B cell (primary cell): ENCODE measurements around the gene NME5. TPM values are rescaled to one million over a fixed set of nuclear protein-coding genes. Genes with fewer than 3 reads are reported as not detected.

Experiments used
- ATAC-seq: fragments of 200-7000 bp; cut with Tn5 transposase; one replicate; pipeline ENCODE4 v1.10.0; 2021; ENCODE audit warnings: low read depth, mild to moderate bottlenecking, moderate number of reproducible peaks, moderate library complexity
- CTCF ChIA-PET: fragments of 350-600 bp; sonication (Branson Sonifier 250); formaldehyde crosslinking; loops from one replicate; lab custom pipeline; 2021; ENCODE audit warnings: antibody characterized with exemption, inconsistent platforms; lab: Charles Lee
- POLR2A ChIA-PET: fragments of 350-600 bp; sonication (Branson Sonifier 250); formaldehyde crosslinking; loops from one replicate; lab custom pipeline; 2021; ENCODE audit warnings: antibody characterized with exemption; lab: Charles Lee
- DNase-seq: peaks from one replicate; pipeline ENCODE4 v3.0.0; 2013
- H2AFZ ChIP-seq: 2 replicates; pipeline ENCODE4 v1.6.1; 2012; ENCODE audit warnings: mild to moderate bottlenecking, low read depth, low read length; ENCODE audit not compliant: insufficient read depth, poor library complexity, severe bottlenecking
- H3K27ac ChIP-seq, 2 donors: 1 replicate in 1 of 2; 2 replicates in 1 of 2; pipeline ENCODE4 v1.5.1; 2012 to 2013; ENCODE audit warnings: low read length in 2 of 2, mild to moderate bottlenecking in 2 of 2, moderate library complexity in 1 of 2
- H3K27me3 ChIP-seq, 4 experiments: fragments of 200-600 bp in 1 of 4; sonication (generic) in 1 of 4; replicated peaks in 1 of 4; 1 replicate in 2 of 4; 2 replicates in 2 of 4; pipeline versions ENCODE4 v1.6.1 to v1.7.0; 2013 to 2016; ENCODE audit warnings: low read length in 3 of 4, mild to moderate bottlenecking in 2 of 4, mixed read lengths in 1 of 4, moderate library complexity in 1 of 4; ENCODE audit not compliant: insufficient read depth in 4 of 4, control insufficient read depth in 3 of 4; ENCODE audit errors: control extremely low read depth in 1 of 4
- H3K36me3 ChIP-seq, 2 experiments: replicated peaks in 1 of 2; 1 replicate in 1 of 2; 2 replicates in 1 of 2; pipeline versions ENCODE4 v1.6.1 to v1.7.1; 2013; ENCODE audit warnings: low read length in 1 of 2; ENCODE audit not compliant: insufficient read depth in 2 of 2, control insufficient read depth in 1 of 2; ENCODE audit errors: control extremely low read depth in 1 of 2, extremely low read depth in 1 of 2
- H3K4me1 ChIP-seq, 2 donors: fragments of 200-600 bp in 1 of 2; sonication (generic) in 1 of 2; 1 replicate in 1 of 2; 2 replicates in 1 of 2; pipeline versions ENCODE4 v1.5.1 to v1.6.1; 2013 to 2017; ENCODE audit warnings: low read length in 2 of 2; ENCODE audit not compliant: control insufficient read depth in 2 of 2, insufficient read depth in 2 of 2
- H3K4me2 ChIP-seq: replicated peaks from 2 replicates; pipeline ENCODE3; 2012; ENCODE audit warnings: mild to moderate bottlenecking, low read depth, low read length; ENCODE audit not compliant: poor library complexity, severe bottlenecking
- H3K4me3 ChIP-seq, 5 experiments: fragments of 200-600 bp in 1 of 5; sonication (generic) in 1 of 5; 1 replicate in 3 of 5; 2 replicates in 2 of 5; pipeline versions ENCODE4 v1.5.1 to v1.7.0; 2011 to 2016; ENCODE audit warnings: low read length in 4 of 5, mild to moderate bottlenecking in 4 of 5, low read depth in 2 of 5, control low read depth in 1 of 5, moderate library complexity in 1 of 5; ENCODE audit not compliant: insufficient read depth in 1 of 5; ENCODE audit errors: control extremely low read depth in 1 of 5, extremely low read depth in 1 of 5
- H3K79me2 ChIP-seq: fragments of 200-600 bp; sonication (generic); one replicate; pipeline ENCODE4 v1.6.0; 2016; ENCODE audit warnings: low read length; ENCODE audit not compliant: control insufficient read depth, insufficient read depth
- H3K9ac ChIP-seq: fragments of 200-600 bp; sonication (generic); 2 replicates; pipeline ENCODE4 v1.6.1; 2017; ENCODE audit warnings: mild to moderate bottlenecking, low read length, moderate library complexity
- H3K9me3 ChIP-seq, 3 donors: one replicate each; pipeline versions ENCODE4 v1.6.1 to v1.7.1; 2013; ENCODE audit warnings: low read length in 2 of 3; ENCODE audit not compliant: control insufficient read depth in 2 of 3, insufficient read depth in 1 of 3; ENCODE audit errors: control extremely low read depth in 1 of 3
- H4K20me1 ChIP-seq: 2 replicates; pipeline ENCODE4 v1.6.0; 2012; ENCODE audit warnings: mild to moderate bottlenecking, low read length; ENCODE audit not compliant: insufficient read depth, control insufficient read depth, poor library complexity, severe bottlenecking
- H3K27ac Mint-ChIP-seq: one replicate; pipeline ENCODE4 v1.8.0; 2021; ENCODE audit warnings: mixed read lengths
- H3K27me3 Mint-ChIP-seq: one replicate; pipeline ENCODE4 v1.8.0; 2021; ENCODE audit warnings: mixed read lengths
- H3K4me1 Mint-ChIP-seq: one replicate; pipeline ENCODE4 v1.8.0; 2021; ENCODE audit warnings: mixed read lengths
- H3K4me3 Mint-ChIP-seq: one replicate; pipeline ENCODE4 v1.8.0; 2021; ENCODE audit warnings: mixed read lengths
- H3K9me3 Mint-ChIP-seq: one replicate; pipeline ENCODE4 v1.8.0; 2022; ENCODE audit warnings: mixed read lengths; ENCODE audit not compliant: insufficient read depth
- EZH2 ChIP-seq: IDR thresholded peaks from 2 replicates; pipeline ENCODE4 v1.6.1; 2012; ENCODE audit warnings: borderline replicate concordance, low read depth, mild to moderate bottlenecking, moderate library complexity, low read length; ENCODE audit not compliant: insufficient read depth, poor library complexity, severe bottlenecking
- WGBS: methylation state at CpG from one replicate; pipeline ENCODE4 v1.1.5; 2013; ENCODE audit warnings: missing lambda C conversion rate; ENCODE audit not compliant: insufficient coverage; 5-methylcytosine and 5-hydroxymethylcytosine counted together
- intact Hi-C: fragments of 100-400 bp; cut with micrococcal nuclease; formaldehyde crosslinking; loops from one replicate; pipeline ENCODE4 v1.10.0; 2022
- polyA plus RNA-seq: library from polyadenylated mRNA; depleted of rRNA; stranded (reverse); fragments of >200 nt; gene quantifications from 2 replicates; pipeline ENCODE4 v1.2.3, GENCODE V29; 2012
- total RNA-seq, 2 donors: library from RNA; stranded (reverse); fragments of 120-200 nt in 1 of 2; gene quantifications; 1 replicate in 1 of 2; 2 replicates in 1 of 2; pipeline versions ENCODE4 v1.2.3 to v1.2.4, GENCODE V29; 2013 to 2022
- TF ChIP-seq, protein P1 (sequence below): fragments of 200-600 bp; IDR thresholded peaks from one replicate; pipeline ENCODE4 v1.8.0; 2022; ENCODE audit warnings: antibody characterized with exemption, mild to moderate bottlenecking

NME5 gene
- total and polyA plus RNA-seq, 2 donors (not counting 1 experiment from before 2014, with no cell fraction given) = not detected

DNA sequence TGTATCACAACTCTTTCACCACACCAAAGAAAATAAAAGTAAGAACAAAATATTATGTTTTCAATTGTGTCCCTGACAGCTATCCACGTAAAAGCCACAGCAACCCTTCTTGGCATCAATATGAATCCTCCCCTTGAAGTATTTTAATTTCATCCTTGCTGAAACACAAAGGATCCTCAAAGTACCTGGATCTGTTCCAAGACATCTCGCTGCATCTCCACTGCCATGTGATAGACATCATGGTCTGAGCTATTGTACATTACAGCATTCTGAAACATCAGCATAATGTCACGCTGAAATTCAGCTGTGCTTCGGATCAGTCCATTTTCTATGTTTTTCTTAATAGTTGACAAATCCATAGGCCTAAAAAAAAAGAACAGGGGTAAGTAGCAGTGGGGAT is 21.5 kb upstream of the NME5 start:
- no peak overlapping the region for H3K27ac ChIP-seq
- no peaks in the 10 kb centered on the region for H3K9me3 ChIP-seq
- no peak overlapping the region for H3K4me3 ChIP-seq
- TF ChIP-seq EZH2 = no peak
- TF ChIP-seq, protein P1, sequence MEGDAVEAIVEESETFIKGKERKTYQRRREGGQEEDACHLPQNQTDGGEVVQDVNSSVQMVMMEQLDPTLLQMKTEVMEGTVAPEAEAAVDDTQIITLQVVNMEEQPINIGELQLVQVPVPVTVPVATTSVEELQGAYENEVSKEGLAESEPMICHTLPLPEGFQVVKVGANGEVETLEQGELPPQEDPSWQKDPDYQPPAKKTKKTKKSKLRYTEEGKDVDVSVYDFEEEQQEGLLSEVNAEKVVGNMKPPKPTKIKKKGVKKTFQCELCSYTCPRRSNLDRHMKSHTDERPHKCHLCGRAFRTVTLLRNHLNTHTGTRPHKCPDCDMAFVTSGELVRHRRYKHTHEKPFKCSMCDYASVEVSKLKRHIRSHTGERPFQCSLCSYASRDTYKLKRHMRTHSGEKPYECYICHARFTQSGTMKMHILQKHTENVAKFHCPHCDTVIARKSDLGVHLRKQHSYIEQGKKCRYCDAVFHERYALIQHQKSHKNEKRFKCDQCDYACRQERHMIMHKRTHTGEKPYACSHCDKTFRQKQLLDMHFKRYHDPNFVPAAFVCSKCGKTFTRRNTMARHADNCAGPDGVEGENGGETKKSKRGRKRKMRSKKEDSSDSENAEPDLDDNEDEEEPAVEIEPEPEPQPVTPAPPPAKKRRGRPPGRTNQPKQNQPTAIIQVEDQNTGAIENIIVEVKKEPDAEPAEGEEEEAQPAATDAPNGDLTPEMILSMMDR = no peak
- 100% methylated on average over 2 of the region's 4 CpGs for WGBS
- DNase-seq = no peak
- ChIA-PET POLR2A (no interaction called here), CTCF (no interaction called here)
- peaks cover 29 to 91% of the 10 kb centered on the region in 2 experiments for H3K36me3 ChIP-seq
- intact Hi-C loops = no loop called here
- H3K27me3 Mint-ChIP-seq = no peaks in the 10 kb centered on the region
- no peak overlapping the region for H3K4me3 Mint-ChIP-seq
- H3K4me1 ChIP-seq = no peaks in the 10 kb centered on the region
- H3K4me1 Mint-ChIP-seq = no peaks in the 10 kb centered on the region
- H4K20me1 ChIP-seq = no peaks in the 10 kb centered on the region
- H3K79me2 ChIP-seq = no peaks in the 10 kb centered on the region
- no peak for ATAC-seq
- H3K4me2 ChIP-seq = no peak overlapping the region
- H3K9ac ChIP-seq = no peak overlapping the region
- no peaks in the 10 kb centered on the region for H3K9me3 Mint-ChIP-seq
- H3K27ac Mint-ChIP-seq = no peak overlapping the region
- no peaks in the 10 kb centered on the region for H3K27me3 ChIP-seq
- H2AFZ ChIP-seq = no peak overlapping the region

DNA sequence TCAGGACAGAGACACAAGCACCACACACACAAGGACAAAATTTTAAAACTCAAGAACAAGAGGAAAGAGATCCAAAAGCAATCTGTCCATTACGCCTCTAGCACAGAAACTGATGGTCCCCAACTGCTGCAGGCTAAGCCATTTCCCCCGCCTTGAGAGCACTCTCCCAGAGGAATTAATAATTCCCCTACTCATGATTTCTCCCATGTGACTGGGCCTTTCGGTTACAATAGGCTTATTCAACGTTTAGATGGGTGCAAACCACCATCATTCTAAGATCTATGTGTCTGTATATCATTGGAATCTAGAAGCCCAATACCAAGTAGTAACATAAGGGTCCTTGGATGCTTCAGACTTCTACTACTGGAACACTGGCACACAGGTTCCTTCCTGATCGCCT is 20.4 kb upstream of the NME5 start:
- Histone ChIP-seq H3K27ac (no peak overlapping the region), H3K4me2 (no peak overlapping the region), H4K20me1 (no peaks in the 10 kb centered on the region), H3K4me1 (no peaks in the 10 kb centered on the region), H3K4me3 (no peak overlapping the region), H3K79me2 (no peaks in the 10 kb centered on the region), H3K9me3 (no peaks in the 10 kb centered on the region), H3K9ac (no peak overlapping the region), H3K36me3 (peaks cover 29 to 81% of the 10 kb centered on the region in 2 experiments), H2AFZ (no peak overlapping the region), H3K27me3 (no peaks in the 10 kb centered on the region)
- intact Hi-C loops = no loop called here
- Mint-ChIP-seq H3K4me3 (no peak overlapping the region), H3K27ac (peak overlapping the region; percentile 26), H3K27me3 (no peaks in the 10 kb centered on the region), H3K4me1 (no peaks in the 10 kb centered on the region), H3K9me3 (no peaks in the 10 kb centered on the region)
- ATAC-seq (no peak), DNase-seq (no peak)
- TF ChIP-seq, protein P1 = no peak
- 100% methylated on average over 3 of the region's 5 CpGs for WGBS
- ChIA-PET POLR2A (no interaction called here), CTCF (no interaction called here)
